OCI-LY7 (cell line): ENCODE data around the gene GPRASP1. TPM values are rescaled to one million over a fixed set of nuclear protein-coding genes. Genes with fewer than 3 reads are reported as not detected.

Experiments
- BruUV-seq: library from RNA; stranded (reverse); fragments of 400-500 nt; replicated peaks from 2 replicates; lab custom pipeline; 2021; lab: Mats Ljungman, UMichigan
- CTCF ChIA-PET: fragments of 300-600 bp; sonication (Branson Sonifier 250); formaldehyde crosslinking; loops from one replicate; lab custom pipeline; 2022; ENCODE audit warnings: antibody characterized with exemption; ENCODE audit not compliant: unreplicated experiment; lab: Charles Lee
- POLR2A ChIA-PET: fragments of 300-600 bp; sonication (Branson Sonifier 250); formaldehyde crosslinking; loops from one replicate; lab custom pipeline; 2022; ENCODE audit warnings: antibody characterized with exemption; lab: Charles Lee
- DNase-seq: peaks from one replicate; pipeline ENCODE4 v3.0.0-alpha.2; 2015; ENCODE audit warnings: low spot score
- H2AFZ ChIP-seq: fragments of 200-600 bp; sonication (generic), shearing (Covaris generic); 2 replicates; pipeline ENCODE4 v1.6.1; 2014; ENCODE audit warnings: mild to moderate bottlenecking, antibody characterized with exemption, low read length, moderate library complexity
- H3K27ac ChIP-seq: fragments of 200-600 bp; sonication (generic); 2 replicates; pipeline ENCODE4 v1.5.1; 2014; ENCODE audit warnings: mixed run types, low read depth, mild to moderate bottlenecking, moderate library complexity, low read length, inconsistent platforms; ENCODE audit not compliant: poor library complexity, severe bottlenecking
- H3K36me3 ChIP-seq: fragments of 200-600 bp; sonication (generic); 2 replicates; pipeline ENCODE4 v1.6.1; 2014; ENCODE audit warnings: mild to moderate bottlenecking, antibody characterized with exemption, low read length, moderate library complexity, mixed read lengths; ENCODE audit not compliant: insufficient read depth
- H3K4me1 ChIP-seq: fragments of 200-600 bp; sonication (generic); 2 replicates; pipeline ENCODE4 v1.5.1; 2014; ENCODE audit warnings: mild to moderate bottlenecking, low read length; ENCODE audit not compliant: insufficient read depth, poor library complexity, severe bottlenecking
- H3K4me2 ChIP-seq: fragments of 200-600 bp; sonication (generic); 2 replicates; pipeline ENCODE4 v1.6.1; 2014; ENCODE audit warnings: mild to moderate bottlenecking, low read length
- H3K4me3 ChIP-seq: fragments of 200-600 bp; sonication (generic); 2 replicates; pipeline ENCODE4 v1.5.1; 2014; ENCODE audit warnings: mild to moderate bottlenecking, low read depth, low read length; ENCODE audit not compliant: poor library complexity, severe bottlenecking
- H3K79me2 ChIP-seq: fragments of 200-600 bp; sonication (generic); 2 replicates; pipeline ENCODE4 v1.6.1; 2016; ENCODE audit warnings: low read depth, mild to moderate bottlenecking, low read length, moderate library complexity, mixed read lengths; ENCODE audit not compliant: insufficient read depth
- H3K9me2 ChIP-seq: fragments of 200-600 bp; sonication (generic); 2 replicates; pipeline ENCODE4 v1.6.1; 2016; ENCODE audit warnings: mild to moderate bottlenecking, low read length, mixed read lengths; ENCODE audit not compliant: insufficient read depth
- H3K9me3 ChIP-seq: fragments of 200-600 bp; sonication (generic); 2 replicates; pipeline ENCODE4 v1.6.1; 2014; ENCODE audit warnings: mild to moderate bottlenecking, mixed run types, low read length, mixed read lengths
- H4K20me1 ChIP-seq: fragments of 200-600 bp; sonication (generic); 2 replicates; pipeline ENCODE4 v1.6.1; 2014; ENCODE audit warnings: mild to moderate bottlenecking, antibody characterized with exemption, low read length, moderate library complexity, mixed read lengths; ENCODE audit not compliant: insufficient read depth
- CTCF ChIP-seq: fragments of 200-600 bp; sonication (generic); conservative IDR thresholded peaks from 2 replicates; pipeline ENCODE4 v1.5.1; 2014; ENCODE audit warnings: mild to moderate bottlenecking, antibody characterized with exemption, low read length, moderate library complexity, mixed read lengths
- EZH2phosphoT487 ChIP-seq: fragments of 200-600 bp; sonication (generic); IDR thresholded peaks from 2 replicates; pipeline ENCODE4 v1.6.1; 2018; ENCODE audit warnings: low read depth, borderline replicate concordance, mild to moderate bottlenecking, mixed run types, antibody characterized with exemption, low read length, moderate library complexity, mixed read lengths
- intact Hi-C: fragments of 100-400 bp; cut with micrococcal nuclease; formaldehyde crosslinking; loops from one replicate; pipeline ENCODE4 v1.10.0; 2022; ENCODE audit not compliant: unreplicated experiment
- total RNA-seq, 2 experiments: library from RNA; depleted of rRNA in 1 of 2; stranded (reverse); fragments of >200 nt in 1 of 2; shearing (Covaris generic) in 1 of 2; gene quantifications; 2 replicates each; pipeline ENCODE4 v1.2.3, GENCODE V29; 2014 to 2022

GPRASP1 gene
- total RNA-seq, 2 experiments from 2014 or later = 0.09 TPM; not detected in 1

GRCh38 chrX:102652031-102652688 lies 877 bp downstream of the GPRASP1 start:
- no peak overlapping the region for H3K4me3 ChIP-seq
- H4K20me1 ChIP-seq = no peaks in the 10 kb centered on the region
- H3K4me1 ChIP-seq = no peaks in the 10 kb centered on the region
- TF ChIP-seq CTCF (peak; percentile 31; the same call in 1 of the 2 replicates), EZH2phosphoT487 (no peak)
- no peak overlapping the region for H3K4me2 ChIP-seq
- H3K36me3 ChIP-seq = no peaks in the 10 kb centered on the region
- intact Hi-C loops = no loop called here
- POLR2A ChIA-PET = no interaction called here
- no peak overlapping the region for H2AFZ ChIP-seq
- H3K9me3 ChIP-seq = no peaks in the 10 kb centered on the region
- no peak for DNase-seq
- no peaks in the 10 kb centered on the region for H3K9me2 ChIP-seq
- CTCF ChIA-PET = no interaction called here
- no peaks in the 10 kb centered on the region for H3K79me2 ChIP-seq
- no peak overlapping the region for H3K27ac ChIP-seq
- BruUV-seq = no TSS peak

GRCh38 chrX:102654696-102655095 lies 3.4 kb downstream of the GPRASP1 start:
- no peaks in the 10 kb centered on the region for H3K79me2 ChIP-seq
- DNase-seq = no peak
- no peak overlapping the region for H3K27ac ChIP-seq
- H3K4me3 ChIP-seq = no peak overlapping the region
- no peaks in the 10 kb centered on the region for H3K36me3 ChIP-seq
- no peaks in the 10 kb centered on the region for H3K4me1 ChIP-seq
- intact Hi-C loops = no loop called here
- no peak for TF ChIP-seq EZH2phosphoT487
- TF ChIP-seq CTCF = no peak
- ChIA-PET POLR2A (no interaction called here), CTCF (no interaction called here)
- H3K4me2 ChIP-seq = no peak overlapping the region
- no peak overlapping the region for H2AFZ ChIP-seq
- no peaks in the 10 kb centered on the region for H4K20me1 ChIP-seq
- no peaks in the 10 kb centered on the region for H3K9me2 ChIP-seq
- no TSS peak for BruUV-seq
- no peaks in the 10 kb centered on the region for H3K9me3 ChIP-seq

GRCh38 chrX:102658556-102658955 lies 7.3 kb downstream of the GPRASP1 start:
- BruUV-seq = no TSS peak
- CTCF ChIA-PET = no interaction called here
- Histone ChIP-seq H3K4me2 (no peak overlapping the region), H3K36me3 (no peaks in the 10 kb centered on the region), H3K27ac (no peak overlapping the region), H3K79me2 (no peaks in the 10 kb centered on the region), H3K9me2 (no peaks in the 10 kb centered on the region), H3K9me3 (no peaks in the 10 kb centered on the region), H4K20me1 (no peaks in the 10 kb centered on the region), H3K4me3 (no peak overlapping the region), H3K4me1 (no peaks in the 10 kb centered on the region), H2AFZ (no peak overlapping the region)
- TF ChIP-seq CTCF = no peak
- TF ChIP-seq EZH2phosphoT487 = no peak
- POLR2A ChIA-PET = interaction anchor here (0.8 kb wide), 1 partner anchor 158 kb away, joined by 3 read pairs; no protein-coding TSS in a partner anchor
- DNase-seq = no peak
- intact Hi-C loops = no loop called here
